Calu3 (cell line): ENCODE data around the gene MISP3. TPM values are rescaled to one million over a fixed set of nuclear protein-coding genes. Genes with fewer than 3 reads are reported as not detected.

Source experiments
- BruUV-seq: library from RNA; stranded (reverse); fragments of 400-500 nt; replicated peaks from 2 replicates; lab custom pipeline; 2021; lab: Mats Ljungman, UMichigan
- CTCF ChIA-PET: fragments of 300-600 bp; sonication (Branson Sonifier 250); formaldehyde crosslinking; loops from one replicate; lab custom pipeline; 2022; ENCODE audit warnings: antibody characterized with exemption; lab: Charles Lee
- DNase-seq: peaks from one replicate; pipeline ENCODE4 v3.0.0; 2022
- H3K27ac Mint-ChIP-seq: one replicate; pipeline ENCODE4 v1.8.0; 2022; ENCODE audit warnings: mixed read lengths; ENCODE audit not compliant: unreplicated experiment
- H3K27me3 Mint-ChIP-seq: one replicate; pipeline ENCODE4 v1.8.0; 2022; ENCODE audit warnings: mixed read lengths; ENCODE audit not compliant: unreplicated experiment
- H3K36me3 Mint-ChIP-seq: one replicate; pipeline ENCODE4 v1.8.0; 2022; ENCODE audit warnings: mild to moderate bottlenecking, moderate library complexity, mixed read lengths; ENCODE audit not compliant: insufficient read depth, unreplicated experiment
- H3K4me1 Mint-ChIP-seq: one replicate; pipeline ENCODE4 v1.8.0; 2022; ENCODE audit warnings: mild to moderate bottlenecking, low read depth, mixed read lengths; ENCODE audit not compliant: unreplicated experiment
- H3K4me3 Mint-ChIP-seq: one replicate; pipeline ENCODE4 v1.8.0; 2022; ENCODE audit warnings: mild to moderate bottlenecking, low read depth, moderate library complexity, mixed read lengths; ENCODE audit not compliant: unreplicated experiment
- H3K9me3 Mint-ChIP-seq: one replicate; pipeline ENCODE4 v1.8.0; 2022; ENCODE audit warnings: low read depth, mixed read lengths; ENCODE audit not compliant: unreplicated experiment
- intact Hi-C: fragments of 100-400 bp; cut with micrococcal nuclease; formaldehyde crosslinking; loops from one replicate; pipeline ENCODE4 v1.10.0; 2022; ENCODE audit not compliant: unreplicated experiment
- total RNA-seq: library from RNA; stranded (reverse); gene quantifications from 2 replicates; pipeline ENCODE4 v1.2.3, GENCODE V29; 2022
- TF ChIP-seq, protein P1 (sequence below): fragments of 200-600 bp; IDR thresholded peaks from one replicate; pipeline ENCODE4 v1.8.0; 2022; ENCODE audit warnings: antibody characterized with exemption; ENCODE audit not compliant: unreplicated experiment

Gene MISP3
- total RNA-seq, 1 experiment from 2014 or later, result 4.2 TPM

DNA sequence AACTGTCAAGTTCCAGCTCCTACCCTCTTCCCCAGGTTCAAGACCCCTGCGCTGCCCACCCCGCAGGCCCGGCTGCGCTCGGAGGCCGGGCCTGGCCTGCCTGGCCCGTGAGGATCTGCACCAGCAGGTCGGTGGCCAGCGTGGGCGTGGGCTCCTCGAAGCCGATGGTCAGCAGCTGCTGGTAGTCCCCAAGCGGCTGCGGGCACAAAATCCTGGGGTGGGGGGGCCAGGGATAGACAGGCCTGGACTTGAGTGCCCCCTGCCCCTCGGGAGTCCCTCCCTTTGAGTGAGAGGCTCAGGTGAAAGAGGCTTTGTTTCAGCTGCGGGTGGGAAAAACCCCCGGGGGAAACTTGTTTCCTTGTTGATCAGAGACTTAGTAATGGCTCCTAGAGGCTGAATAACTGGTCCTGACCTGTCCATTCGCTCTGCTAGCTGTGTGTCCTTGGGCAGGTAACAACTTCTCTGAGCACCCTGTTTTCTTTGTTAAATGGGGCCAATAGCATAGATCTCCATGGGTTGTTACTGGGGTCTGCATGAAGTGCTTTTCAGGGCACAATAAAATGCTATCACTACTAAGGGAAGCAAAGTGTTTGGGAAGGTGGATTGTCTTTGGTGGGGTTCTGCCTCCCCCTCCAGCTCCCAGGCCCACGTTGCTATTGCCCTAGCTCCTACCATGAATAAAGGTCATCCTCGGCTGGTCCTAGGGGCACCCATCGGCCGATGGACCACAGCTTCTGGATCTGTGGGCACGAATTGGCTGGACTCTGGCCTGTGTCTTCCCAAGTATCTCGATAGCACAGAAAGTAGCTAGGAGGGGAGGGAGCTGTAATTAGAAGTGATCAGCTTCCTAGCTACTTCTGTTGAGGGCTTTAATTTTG is 9.4 kb downstream of the MISP3 start:
- Mint-ChIP-seq H3K36me3 (peaks cover 17% of the 10 kb centered on the region), H3K27me3 (no peaks in the 10 kb centered on the region), H3K4me3 (peak overlapping the region; percentile 86), H3K9me3 (no peaks in the 10 kb centered on the region), H3K4me1 (no peaks in the 10 kb centered on the region), H3K27ac (peak overlapping the region; percentile 87)
- CTCF ChIA-PET, result interaction anchor here (0.6 to 0.9 kb wide), 3 partner anchors 52 to 428 kb away, joined by 3 to 8 read pairs (median 5); no protein-coding TSS in a partner anchor
- intact Hi-C loops, result no loop called here
- TF ChIP-seq, protein P1, sequence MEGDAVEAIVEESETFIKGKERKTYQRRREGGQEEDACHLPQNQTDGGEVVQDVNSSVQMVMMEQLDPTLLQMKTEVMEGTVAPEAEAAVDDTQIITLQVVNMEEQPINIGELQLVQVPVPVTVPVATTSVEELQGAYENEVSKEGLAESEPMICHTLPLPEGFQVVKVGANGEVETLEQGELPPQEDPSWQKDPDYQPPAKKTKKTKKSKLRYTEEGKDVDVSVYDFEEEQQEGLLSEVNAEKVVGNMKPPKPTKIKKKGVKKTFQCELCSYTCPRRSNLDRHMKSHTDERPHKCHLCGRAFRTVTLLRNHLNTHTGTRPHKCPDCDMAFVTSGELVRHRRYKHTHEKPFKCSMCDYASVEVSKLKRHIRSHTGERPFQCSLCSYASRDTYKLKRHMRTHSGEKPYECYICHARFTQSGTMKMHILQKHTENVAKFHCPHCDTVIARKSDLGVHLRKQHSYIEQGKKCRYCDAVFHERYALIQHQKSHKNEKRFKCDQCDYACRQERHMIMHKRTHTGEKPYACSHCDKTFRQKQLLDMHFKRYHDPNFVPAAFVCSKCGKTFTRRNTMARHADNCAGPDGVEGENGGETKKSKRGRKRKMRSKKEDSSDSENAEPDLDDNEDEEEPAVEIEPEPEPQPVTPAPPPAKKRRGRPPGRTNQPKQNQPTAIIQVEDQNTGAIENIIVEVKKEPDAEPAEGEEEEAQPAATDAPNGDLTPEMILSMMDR, result no peak
- BruUV-seq, result TSS peak; percentile 65
- DNase-seq, result peak; percentile 62

DNA sequence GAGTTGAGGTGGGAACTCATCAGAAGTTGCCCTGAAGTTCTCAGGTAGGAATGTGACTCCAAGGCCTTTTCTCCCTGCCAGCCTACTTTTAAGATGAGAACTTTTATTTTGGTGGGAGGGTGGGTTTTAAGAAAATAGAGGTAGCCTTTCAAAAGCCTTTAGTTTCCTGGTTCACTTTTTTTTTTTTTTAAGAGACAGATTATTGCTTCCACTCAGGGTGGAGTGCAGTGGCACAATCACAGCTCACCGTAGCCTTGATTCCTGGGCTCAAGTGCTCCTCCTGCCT is 10.0 kb downstream of the MISP3 start:
- DNase-seq, result no peak
- Mint-ChIP-seq H3K27ac (no peak overlapping the region), H3K4me1 (no peaks in the 10 kb centered on the region), H3K36me3 (peaks cover 20% of the 10 kb centered on the region), H3K27me3 (no peaks in the 10 kb centered on the region), H3K4me3 (peak overlapping the region; percentile 86), H3K9me3 (no peaks in the 10 kb centered on the region)
- no TSS peak for BruUV-seq
- TF ChIP-seq, protein P1, result no peak
- intact Hi-C loops, result no loop called here
- CTCF ChIA-PET, result interaction anchor here (0.9 kb wide), 1 partner anchor 153 kb away, joined by 3 read pairs; no protein-coding TSS in a partner anchor

DNA sequence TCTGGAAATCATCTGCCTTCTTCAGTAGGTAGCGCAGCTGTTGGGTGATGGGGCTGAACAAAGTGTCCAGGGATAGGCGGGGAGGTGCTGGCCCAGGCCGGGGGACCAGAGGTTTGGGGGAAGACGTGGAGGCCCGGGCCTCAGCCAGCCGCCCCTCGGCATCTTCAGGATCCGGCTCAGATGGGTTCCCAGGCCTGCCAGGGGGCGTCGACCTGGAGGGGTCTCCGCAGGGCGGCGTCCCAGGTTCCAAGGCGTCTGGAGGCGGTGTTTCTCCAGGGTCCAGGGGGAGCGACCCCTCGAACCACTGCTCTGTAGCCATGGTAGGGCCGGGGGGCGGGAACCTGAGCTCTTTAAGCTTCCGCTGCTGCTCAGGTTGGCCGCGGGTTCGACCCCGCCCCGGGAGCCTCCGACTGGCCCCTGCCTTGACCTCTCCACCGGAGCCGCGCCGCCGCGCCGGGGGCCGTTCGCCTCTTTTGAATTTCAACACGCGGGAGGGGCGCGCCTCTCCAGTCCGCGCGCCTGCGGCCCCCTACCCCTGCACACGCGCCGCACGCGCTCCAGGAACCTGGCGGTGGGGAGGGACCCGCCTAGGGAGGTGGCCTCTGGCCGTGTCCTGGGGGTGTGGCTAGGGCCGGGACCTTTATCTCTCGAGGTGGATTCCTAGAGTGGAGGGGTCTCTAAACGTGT is 12.9 kb downstream of the MISP3 start, which contains the start of gene C19orf67:
Gene C19orf67, minus strand, starts transcription at position 475 of the 687 bp plus-strand sequence. Its CDS starts 156 bp downstream, at position 319.
- H3K9me3 Mint-ChIP-seq, result no peaks in the 10 kb centered on the region
- H3K36me3 Mint-ChIP-seq, result peaks cover 40% of the 10 kb centered on the region
- no peak within 1 kb of the TSS for H3K27ac Mint-ChIP-seq
- TF ChIP-seq, protein P1, result no peak
- intact Hi-C loops, result no loop called here
- H3K27me3 Mint-ChIP-seq, result no peaks in the 10 kb centered on the region
- BruUV-seq, result no TSS peak
- H3K4me3 Mint-ChIP-seq, result no peak within 1 kb of the TSS
- CTCF ChIA-PET, result no interaction called here
- H3K4me1 Mint-ChIP-seq, result peaks cover 8% of the 10 kb centered on the region
- no peak for DNase-seq

DNA sequence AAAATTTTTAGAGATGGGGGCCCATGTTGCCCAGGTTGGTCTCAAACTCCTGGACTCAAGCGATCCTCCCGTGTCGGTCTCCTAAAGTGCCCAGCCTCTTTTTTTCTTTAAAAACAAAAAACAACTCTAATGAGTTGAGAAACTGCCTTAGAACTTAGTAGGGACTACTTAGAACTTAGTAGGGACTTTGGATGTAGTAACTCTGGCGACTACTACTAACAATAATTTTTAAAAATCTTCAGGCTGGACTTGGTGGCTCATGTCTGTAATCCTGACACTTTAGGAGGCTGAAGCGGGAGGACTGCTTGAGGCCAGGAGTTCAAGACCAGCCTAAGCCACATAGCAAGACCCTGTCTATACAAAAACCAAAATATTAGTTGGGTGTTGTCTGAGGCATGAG is 13.5 kb downstream of the MISP3 start:
- H3K4me3 Mint-ChIP-seq, result no peak overlapping the region

More for the DNA sequence above, 13.5 kb downstream of the MISP3 start:
- peaks cover 8% of the 10 kb centered on the region for H3K4me1 Mint-ChIP-seq
- no TSS peak for BruUV-seq
- intact Hi-C loops, result no loop called here
- H3K27me3 Mint-ChIP-seq, result no peaks in the 10 kb centered on the region
- CTCF ChIA-PET, result no interaction called here
- DNase-seq, result no peak
- TF ChIP-seq, protein P1, result no peak
- peaks cover 39% of the 10 kb centered on the region for H3K36me3 Mint-ChIP-seq
- no peak overlapping the region for H3K27ac Mint-ChIP-seq
- no peaks in the 10 kb centered on the region for H3K9me3 Mint-ChIP-seq
